OCI-LY7 (cell line): ENCODE measurements around the gene TMEM154.

Experiments
- EZH2phosphoT487 ChIP-seq: fragments of 200-600 bp; sonication (generic); IDR thresholded peaks from 2 replicates; pipeline ENCODE4 v1.6.1; 2018; ENCODE audit warnings: low read depth, borderline replicate concordance, mild to moderate bottlenecking, mixed run types, antibody characterized with exemption, low read length, moderate library complexity, mixed read lengths
- TF ChIP-seq, protein P1 (sequence below): fragments of 200-600 bp; sonication (generic); conservative IDR thresholded peaks from 2 replicates; pipeline ENCODE4 v1.5.1; 2014; ENCODE audit warnings: mild to moderate bottlenecking, antibody characterized with exemption, low read length, moderate library complexity, mixed read lengths

DNA sequence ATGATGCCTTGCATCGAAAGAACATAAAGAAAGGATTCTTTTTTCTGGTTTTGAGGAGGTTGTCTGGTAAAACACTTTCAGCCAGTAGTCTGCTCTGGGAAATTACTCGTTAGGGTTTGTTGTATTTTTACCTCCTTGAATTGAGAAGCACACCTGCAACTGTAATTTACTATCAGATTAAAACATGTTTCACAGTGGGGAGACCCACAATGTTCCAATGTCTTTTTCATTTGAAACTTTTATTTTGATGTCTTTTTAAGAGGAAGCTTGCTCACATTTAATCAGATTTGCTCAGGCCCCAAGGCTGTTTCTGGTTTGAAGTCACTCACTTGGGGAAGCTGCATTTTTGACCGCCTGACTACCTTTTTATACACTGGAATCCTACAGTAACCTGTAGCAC, 12.0 kb downstream of the TMEM154 start:
- TF ChIP-seq, protein P1, sequence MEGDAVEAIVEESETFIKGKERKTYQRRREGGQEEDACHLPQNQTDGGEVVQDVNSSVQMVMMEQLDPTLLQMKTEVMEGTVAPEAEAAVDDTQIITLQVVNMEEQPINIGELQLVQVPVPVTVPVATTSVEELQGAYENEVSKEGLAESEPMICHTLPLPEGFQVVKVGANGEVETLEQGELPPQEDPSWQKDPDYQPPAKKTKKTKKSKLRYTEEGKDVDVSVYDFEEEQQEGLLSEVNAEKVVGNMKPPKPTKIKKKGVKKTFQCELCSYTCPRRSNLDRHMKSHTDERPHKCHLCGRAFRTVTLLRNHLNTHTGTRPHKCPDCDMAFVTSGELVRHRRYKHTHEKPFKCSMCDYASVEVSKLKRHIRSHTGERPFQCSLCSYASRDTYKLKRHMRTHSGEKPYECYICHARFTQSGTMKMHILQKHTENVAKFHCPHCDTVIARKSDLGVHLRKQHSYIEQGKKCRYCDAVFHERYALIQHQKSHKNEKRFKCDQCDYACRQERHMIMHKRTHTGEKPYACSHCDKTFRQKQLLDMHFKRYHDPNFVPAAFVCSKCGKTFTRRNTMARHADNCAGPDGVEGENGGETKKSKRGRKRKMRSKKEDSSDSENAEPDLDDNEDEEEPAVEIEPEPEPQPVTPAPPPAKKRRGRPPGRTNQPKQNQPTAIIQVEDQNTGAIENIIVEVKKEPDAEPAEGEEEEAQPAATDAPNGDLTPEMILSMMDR, result no peak
- TF ChIP-seq EZH2phosphoT487, result no peak
